GM12892 (cell line): Measurements from ENCODE around the gene SLMAP.

Experiments
- POLR2A ChIP-seq: IDR thresholded peaks from 2 replicates; pipeline ENCODE4 v1.6.1; 2011; ENCODE audit warnings: low read depth, low read length, control low read depth
- POLR2AphosphoS5 ChIP-seq: IDR thresholded peaks from 2 replicates; pipeline ENCODE4 v1.6.1; 2011; ENCODE audit warnings: low read depth, low read length, control low read depth

- TF ChIP-seq POLR2AphosphoS5 (no peak), POLR2A (no peak)
Observed at GRCh38 chr3:57749542-57749941, 6.6 kb upstream of the SLMAP start.
